ENCODE data around the gene LRP1B.

- TF ChIP-seq CTCF (IDR thresholded peaks at IDR 0.05) (no peak), POLR2A (IDR thresholded peaks at IDR 0.05) (no peak), EP300 (IDR thresholded peaks at IDR 0.05) (no peak)
Observed at GRCh38 chr2:141035846-141036420, 1094.9 kb downstream of the LRP1B start.

Data from tibial nerve (tissue), 4 donors.